GM04503 (cell line): ENCODE measurements around the gene MBD2.

ENCODE experiments used
- DNase-seq: peaks from one replicate; pipeline ENCODE4 v3.0.0-alpha.2; 2012; ENCODE audit warnings: low read depth

The MBD2 gene, protein sequence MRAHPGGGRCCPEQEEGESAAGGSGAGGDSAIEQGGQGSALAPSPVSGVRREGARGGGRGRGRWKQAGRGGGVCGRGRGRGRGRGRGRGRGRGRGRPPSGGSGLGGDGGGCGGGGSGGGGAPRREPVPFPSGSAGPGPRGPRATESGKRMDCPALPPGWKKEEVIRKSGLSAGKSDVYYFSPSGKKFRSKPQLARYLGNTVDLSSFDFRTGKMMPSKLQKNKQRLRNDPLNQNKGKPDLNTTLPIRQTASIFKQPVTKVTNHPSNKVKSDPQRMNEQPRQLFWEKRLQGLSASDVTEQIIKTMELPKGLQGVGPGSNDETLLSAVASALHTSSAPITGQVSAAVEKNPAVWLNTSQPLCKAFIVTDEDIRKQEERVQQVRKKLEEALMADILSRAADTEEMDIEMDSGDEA

DNA sequence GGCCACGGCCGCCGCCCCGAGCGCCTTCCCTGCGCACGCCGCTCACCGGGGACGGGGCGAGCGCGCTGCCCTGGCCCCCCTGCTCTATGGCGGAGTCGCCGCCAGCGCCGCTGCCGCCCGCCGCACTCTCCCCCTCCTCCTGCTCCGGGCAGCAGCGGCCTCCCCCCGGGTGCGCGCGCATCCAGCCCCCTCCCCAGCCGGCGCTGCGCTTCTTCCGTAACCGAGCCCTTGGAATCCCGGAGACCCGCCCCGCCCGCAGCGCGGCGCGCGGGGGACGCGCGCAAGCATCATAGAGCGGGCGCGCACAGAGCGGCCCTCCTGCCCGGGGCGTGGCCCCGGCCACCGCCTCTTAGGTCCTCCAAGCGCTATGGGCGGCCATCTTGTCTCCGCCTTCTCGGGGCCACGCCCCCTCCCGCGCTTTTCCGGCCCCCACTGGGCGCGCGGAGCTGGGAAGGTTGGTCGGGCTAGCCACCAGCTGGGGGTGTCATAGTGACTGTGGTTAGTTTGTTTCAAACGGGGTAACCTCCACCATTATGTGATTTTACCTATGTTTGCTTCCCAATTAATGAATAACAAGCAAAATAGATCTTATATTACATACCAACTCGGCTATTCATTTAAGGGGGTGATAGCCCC lies at the start of gene MBD2:
Gene MBD2, minus strand, starts transcription at position 291 of the 636 bp plus-strand sequence. Its CDS starts 110 bp downstream, at position 181.
- DNase-seq, result peak; percentile 69

DNA sequence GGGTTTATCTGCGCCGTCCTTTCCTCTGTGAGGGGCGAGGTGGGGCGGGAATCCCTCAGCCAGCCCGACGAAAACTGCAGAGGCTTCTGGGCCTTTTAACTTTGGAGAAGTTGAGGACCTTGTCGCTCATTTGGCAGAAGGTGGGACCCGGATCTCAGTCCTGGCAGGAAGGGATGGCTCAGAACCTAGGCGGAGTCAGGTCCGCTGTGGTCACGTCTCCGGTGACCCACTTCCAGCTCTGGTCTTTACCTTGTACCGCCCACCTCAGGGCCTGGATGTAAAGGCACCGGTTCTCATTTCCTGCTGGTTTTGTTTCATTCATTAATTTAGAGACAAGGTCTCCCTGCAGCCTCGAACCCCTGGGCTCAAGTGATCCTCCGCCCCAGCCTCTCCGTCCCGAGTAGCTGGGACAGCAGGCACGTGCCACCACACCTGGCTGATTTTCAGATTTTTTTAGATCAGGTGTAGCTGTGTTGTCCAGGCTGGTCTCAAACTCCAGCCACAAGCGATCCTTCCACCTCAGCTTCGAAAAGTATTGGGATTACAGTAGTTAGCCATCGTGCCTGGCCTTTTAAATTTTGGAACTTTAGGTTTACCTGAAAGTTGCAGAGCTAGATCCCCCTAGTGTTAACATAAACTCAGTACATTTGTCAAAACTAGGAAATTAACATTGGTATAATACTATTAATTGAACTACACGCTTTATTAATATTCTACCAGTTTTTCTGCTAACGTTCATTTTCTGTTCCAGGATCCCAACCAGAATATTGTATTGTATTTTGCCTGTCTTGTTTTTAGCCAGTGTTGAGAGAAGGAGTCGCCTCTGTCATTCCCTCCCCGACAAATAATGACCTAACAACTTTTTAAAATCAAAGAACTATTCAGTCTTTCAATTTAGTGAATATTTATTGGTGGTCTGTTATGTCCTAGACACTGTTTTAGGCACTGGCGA lies 45.7 kb upstream of the MBD2 start:
- no peak for DNase-seq

DNA sequence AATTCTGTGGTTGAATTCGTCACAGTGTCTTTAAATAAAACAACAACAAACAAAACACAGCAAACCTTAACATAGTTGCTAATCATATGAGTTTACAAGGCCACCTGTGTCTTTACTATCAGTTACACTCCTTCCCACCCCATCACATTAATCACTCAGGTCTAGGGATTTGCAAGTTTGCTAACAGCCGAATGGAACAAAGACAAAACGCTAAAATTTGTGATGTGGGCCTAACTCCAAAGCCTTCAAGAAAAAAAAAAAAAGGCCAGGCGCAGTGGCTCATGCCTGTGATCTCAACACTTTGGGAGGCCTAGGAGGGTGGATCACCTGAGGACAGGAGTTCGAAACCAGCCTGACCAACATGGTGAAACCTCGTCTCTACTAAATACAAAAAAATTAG lies 44.3 kb upstream of the MBD2 start:
- DNase-seq, result no peak

DNA sequence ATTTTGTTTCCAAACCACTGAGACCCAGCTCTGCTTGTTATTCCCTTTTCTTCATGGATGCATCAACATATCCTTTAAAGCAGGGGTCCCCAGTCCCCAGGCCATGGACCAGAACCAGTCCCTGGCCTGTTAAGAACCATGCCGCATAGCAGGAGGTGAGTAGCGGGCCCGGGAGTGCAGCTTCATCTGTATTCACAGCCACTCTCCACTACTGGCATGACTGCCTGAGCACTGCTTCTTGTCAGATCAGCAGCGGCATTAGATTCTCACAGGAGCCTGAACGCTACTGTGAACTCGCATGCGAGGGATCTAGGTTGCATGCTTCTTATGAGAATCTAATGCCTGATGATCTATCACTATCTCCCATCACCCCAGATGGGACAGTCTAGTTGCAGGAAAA lies 43.2 kb upstream of the MBD2 start:
- DNase-seq, result no peak

DNA sequence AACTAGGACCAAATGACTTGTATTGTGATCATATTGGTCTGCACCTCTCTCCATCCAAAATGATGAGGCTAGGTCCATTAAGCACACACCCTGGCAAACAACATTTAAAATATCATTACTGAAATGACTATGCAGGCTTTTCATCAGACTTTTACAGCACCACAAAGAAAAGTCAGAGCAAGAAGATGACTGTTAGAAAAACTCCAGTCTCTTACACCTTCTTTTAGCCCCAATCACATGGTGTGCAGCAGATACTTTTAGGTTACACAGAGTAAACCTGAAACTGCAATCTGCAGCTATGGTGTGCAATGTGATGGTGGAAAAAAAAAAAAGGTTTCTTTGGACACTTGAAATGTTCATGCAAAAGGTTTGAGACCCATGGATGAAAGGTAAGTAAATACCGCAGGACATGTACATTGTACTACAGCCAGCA lies 39.5 kb upstream of the MBD2 start:
- no peak for DNase-seq

DNA sequence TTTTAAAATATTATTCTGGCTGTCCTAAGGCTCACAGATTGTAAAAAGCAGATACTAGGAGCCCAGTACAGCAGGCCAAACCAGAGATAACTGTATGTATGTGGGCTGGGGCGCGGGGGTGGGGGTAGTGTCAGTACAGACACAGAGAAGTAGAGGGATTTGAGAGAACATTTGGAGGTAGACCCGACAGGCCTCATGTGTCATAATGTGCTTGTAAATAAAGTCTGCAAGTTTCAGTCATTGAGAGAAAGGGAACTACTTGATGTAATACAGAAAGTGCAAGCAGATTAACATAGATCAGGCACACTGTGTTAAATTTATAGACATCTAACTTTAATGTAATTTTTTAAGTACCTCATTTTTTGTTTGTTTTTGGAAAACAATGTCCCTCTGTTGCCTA lies 37.4 kb upstream of the MBD2 start:
- no peak for DNase-seq

DNA sequence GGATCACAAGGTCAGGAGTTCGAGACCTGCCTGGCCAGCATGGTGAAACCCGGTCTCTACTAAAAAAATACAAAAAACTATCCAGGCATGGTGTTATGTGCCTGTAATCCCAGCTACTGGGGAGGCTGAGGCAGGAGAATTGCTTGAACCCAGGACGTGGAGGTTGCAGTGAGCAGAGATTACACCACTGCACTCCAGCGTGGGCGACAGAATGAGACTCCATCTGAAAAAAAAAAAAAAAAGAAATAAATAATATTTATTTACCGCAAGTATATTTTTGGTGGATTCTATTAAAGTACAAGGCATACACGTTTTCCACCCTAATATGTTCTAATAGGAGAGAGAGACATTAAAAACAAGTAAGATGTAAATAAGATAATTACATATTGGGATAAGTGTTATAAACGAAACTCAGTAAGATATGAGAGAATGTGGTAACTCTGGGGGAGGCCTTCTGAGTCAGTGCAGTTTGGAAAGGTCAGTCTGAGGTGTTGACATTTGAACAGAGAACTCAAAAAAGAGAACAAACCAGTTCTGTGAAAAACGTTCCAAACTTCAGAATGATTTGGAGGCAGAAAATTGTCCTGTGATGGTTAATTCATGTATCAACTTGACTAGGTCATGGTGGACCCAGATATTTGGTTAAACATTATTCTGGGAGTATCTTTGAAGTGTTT lies 36.1 kb upstream of the MBD2 start:
- DNase-seq, result no peak

DNA sequence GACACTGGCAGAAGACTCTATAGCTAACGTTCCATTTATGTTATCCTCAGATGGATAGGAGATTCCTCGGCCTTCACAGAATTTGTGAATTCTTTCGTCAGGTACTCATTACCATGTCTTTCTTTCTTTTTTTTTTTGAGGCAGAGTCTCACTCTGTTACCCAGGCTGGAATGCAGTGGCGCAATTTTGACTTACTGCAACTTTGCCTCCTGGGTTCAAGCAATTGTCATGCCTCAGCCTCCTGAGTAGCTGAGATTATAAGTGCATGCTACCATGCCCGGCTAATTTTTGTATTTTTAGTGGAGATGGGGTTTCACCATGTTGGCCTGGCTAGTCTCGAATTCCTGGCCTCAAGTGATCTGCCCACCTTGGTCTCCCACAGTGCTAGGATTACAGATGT lies 33.3 kb upstream of the MBD2 start:
- DNase-seq, result peak; percentile 45

DNA sequence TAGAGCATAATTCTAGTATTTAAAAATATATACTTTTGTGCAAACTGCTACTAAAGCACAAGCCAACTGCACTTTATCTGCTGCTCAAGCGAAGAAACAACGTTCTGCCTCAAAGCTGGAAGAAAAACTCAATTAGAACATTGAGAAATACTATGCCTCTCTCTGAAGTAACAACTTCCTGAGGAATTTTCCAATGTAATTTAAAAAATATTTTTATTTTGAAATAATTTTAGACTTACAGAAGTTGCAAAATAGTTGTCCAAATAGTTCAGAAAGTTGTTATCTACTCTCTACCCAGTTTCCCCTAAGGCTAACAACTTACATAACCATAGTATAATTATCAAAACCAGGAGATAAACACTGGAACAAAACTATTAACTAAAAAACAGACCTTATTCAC lies 32.5 kb upstream of the MBD2 start:
- DNase-seq, result peak; percentile 22

DNA sequence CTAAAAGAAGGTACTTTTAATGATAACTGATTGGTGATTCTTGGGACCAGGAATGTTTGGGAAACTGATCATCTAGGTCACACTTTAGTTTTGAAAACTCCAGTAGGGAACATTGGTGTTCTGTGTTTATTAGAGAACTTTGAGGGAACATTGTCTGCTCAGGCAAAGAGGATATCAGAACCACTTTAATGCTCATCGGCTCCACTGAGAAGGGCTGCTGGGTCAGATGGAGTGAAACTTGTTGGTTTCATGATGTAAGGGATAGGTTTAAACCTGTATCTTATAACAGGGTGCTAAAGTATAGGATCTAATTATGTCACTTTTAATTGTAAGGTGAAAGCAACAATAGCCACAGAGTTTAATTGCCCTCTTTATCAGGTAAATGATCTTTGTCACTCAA lies 30.7 kb upstream of the MBD2 start:
- no peak for DNase-seq

DNA sequence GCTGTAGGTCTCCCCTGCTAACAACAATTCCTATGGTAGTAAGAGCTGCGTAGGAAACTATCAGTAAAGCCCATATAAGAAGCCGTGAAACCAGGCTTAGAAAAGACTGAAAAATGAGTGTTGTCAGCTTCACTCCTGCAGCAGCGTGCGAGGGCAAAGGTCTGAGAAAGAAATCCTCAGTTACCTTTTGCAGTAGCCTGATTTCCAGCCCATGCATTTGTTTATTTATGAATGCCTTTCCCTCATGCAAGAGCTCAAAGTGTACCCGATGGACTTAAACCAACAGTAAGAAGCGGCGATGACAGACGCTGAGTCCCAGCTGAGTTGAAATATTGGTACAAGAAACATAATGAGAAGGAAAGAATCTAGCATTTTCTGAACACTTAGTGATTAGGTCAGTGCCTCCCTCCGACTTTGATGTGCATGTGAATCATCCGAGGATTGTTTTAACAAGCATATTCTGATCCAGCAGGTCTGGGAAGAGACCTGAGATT lies 29.8 kb upstream of the MBD2 start:
- DNase-seq, result peak; percentile 8

DNA sequence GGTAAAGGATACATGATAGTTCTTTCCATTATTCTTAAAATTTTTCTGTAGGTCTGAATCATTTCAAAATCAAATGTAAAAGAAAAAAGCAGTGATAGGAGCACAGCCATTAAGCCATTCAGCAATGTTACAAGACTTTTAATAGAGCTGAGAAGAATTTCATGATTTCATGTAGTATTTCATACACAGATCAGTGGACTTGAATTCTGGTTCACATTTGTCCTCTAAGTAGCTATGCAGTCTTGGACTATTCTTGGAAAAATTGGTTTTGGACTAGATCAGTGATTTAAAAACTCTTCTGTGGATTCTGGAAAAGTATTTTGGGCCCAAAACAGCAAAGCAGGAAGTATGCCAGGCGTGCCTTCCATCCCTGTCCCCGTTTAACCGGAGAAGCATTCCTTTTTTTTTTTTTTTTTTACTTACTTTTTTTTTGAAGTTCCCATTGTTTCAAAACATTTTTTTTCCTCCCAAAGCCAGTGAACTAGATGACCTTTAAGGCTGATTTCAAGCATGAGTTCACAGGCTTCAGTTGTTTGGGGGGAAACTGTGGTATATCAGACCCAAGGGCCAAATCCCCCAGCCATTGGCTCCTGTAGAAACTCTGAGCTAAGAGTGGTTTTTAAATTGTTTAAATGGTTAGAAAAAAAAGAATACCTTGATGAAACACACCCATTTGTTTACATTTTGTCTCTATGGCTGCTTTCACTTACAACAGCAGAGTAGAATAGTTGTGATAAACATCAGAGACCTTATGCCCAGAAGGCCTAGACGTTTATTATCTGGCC lies 27.3 kb upstream of the MBD2 start:
- peak; percentile 10 for DNase-seq

DNA sequence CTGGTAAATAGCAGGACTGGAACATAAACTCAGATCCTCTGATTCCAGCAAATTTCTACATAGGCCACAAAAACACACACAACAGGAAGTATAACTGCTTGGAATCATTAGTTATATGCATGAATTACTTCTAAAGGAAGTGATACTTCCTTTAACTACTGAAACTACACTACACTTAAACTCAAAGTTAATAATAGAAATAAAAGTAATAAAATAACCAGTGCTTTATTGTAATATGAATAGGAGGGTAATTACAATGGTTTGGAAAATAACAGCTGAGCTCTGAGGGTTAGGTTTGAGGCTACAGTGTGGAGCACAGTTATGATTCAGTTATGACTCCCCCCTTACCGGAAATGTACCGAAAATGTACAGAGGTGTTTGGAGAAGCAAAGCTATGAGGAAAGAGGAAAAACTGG lies 26.4 kb upstream of the MBD2 start:
- DNase-seq, result no peak

DNA sequence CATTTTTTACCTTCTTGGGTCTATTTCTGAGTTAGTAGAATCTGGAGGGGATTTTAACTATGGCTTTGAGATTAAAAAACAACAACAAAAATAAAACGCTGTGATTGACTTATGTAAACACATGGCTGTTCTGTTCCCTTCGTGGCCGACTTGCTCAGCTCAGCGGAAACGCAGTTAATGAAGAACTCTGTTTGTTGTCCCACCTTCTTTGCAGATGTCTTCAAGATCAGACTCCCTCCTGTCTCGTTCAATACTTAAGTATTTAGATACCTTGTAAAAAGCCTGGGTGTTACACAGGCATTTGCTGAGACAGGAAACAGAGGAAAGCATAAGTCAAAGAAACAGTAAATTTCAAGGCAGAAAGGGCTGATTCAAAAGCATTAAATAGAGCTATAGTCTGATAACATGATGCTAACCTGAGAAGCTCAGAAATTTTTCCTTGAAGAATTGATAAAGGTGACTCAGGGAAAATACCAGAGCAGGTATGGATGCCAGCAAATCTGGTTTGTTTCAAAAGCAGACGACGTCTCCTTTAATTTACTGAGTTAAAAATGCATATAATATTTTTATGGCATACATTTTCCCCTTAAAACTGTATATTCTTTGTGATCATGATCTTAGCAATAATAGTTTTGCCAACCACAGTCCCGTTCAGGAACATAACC lies 23.2 kb upstream of the MBD2 start:
- no peak for DNase-seq

DNA sequence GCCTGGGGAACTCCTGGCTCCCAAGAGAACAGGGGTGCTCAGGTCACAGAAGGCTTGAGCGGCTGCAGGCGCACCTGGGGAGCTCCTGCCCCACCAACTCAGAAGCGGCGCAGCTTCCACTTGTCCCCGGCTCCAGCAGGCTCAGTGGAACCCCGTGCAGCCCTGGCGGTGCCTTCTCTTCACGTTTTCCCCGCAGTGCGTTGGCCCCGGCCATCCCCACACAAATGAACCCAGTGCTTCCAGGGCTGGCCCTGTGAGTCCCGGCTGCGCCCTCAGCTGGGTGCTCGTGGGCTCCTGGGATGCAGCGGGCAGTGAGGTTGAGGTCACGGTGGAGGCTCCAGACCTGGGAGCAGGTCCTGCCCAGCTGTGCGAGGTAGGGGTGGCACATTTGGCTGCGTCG lies 17.9 kb upstream of the MBD2 start:
- no peak for DNase-seq

DNA sequence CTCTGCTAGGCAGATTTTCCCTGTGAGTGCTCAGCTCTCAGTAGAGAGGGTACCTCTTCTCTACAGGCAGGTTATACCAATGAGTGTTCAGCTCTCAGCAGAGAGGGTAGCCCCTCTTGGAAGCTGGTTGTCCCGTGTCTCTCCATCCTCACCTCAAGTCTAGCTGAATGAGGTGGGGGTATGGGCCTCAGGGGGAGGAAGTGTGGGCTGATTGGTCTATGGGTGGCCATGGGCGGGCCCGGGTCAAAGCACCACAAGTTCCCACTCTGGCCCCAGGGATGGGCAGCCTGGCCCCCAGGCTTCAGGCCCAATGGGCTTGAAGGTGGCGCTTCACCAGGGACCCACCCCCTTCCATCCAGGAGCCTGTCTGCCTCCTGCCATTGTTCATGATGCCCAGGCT lies 17.0 kb upstream of the MBD2 start:
- DNase-seq, result no peak

DNA sequence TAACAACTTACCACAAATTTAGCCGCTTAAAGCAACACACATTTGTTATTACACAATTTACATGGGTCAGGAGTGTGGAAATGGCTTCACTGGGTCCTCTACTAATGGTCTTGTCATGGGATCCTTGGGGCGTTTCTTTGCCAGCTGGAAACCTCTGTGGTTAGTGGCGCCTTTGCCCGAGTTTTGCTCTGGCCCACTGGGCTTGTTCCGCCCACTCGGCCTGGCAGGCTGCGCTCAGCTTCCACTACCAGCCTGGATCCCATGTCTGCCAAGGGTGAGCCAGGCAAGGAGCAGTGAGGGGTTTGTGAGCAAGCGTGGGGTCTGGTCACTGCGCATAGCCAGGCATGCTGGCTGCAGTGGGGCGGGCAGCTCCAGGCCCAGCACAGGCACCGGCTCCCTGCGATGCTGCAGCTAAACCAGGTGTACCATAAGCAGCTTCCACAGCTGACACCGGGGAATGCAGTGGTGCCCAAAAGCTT lies 16.2 kb upstream of the MBD2 start:
- no peak for DNase-seq

DNA sequence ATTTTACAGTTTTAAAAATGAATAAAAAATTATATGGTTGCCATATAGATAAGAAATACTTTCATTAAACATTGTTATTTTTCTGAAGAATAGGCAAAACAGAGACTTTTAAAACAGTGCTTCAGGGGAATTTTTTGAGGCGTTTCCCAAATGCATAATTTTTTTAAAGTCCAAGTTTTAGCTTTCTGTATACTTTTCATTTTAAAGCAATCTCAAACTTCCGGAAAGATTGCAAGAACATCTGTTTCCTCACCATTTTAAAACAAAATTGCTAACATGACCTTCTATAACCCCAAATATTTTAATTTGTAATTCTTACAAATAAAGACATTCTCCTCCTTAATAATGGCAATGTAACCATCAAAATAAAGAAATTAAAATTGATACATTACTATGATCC lies 15.1 kb upstream of the MBD2 start:
- no peak for DNase-seq

DNA sequence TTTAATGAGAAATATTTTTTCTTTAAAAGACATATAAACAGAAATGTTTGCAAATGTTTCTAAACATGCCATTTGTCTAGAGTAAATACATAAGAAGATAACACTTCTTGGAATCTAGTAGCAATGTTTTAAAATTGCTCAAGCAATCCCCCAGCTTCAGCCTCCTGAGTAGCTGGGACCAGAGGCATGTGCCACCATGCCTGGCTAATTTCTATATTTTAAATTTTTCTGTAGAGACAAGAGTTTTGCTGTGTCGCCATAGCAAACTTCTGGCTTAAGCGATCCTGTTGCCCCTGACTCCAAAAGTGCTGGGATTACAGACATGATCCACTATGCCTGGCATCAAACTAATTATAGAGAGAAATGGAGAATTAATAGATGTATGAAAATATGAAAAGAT lies 14.6 kb upstream of the MBD2 start:
- DNase-seq, result no peak
